Glutamatergic neuron (in vitro differentiated cells): ENCODE data around the gene PREP. TPM values are rescaled to one million over a fixed set of nuclear protein-coding genes. Genes with fewer than 3 reads are reported as not detected.

Source experiments
- DNase-seq: peaks from one replicate; pipeline ENCODE4 v3.0.0; 2022
- H3K27ac Mint-ChIP-seq: one replicate; pipeline ENCODE4 v1.8.0; 2020; ENCODE audit warnings: mild to moderate bottlenecking, mixed read lengths, inconsistent platforms; ENCODE audit not compliant: unreplicated experiment
- H3K27me3 Mint-ChIP-seq: one replicate; pipeline ENCODE4 v1.8.0; 2020; ENCODE audit warnings: mild to moderate bottlenecking, moderate library complexity, mixed read lengths, inconsistent platforms; ENCODE audit not compliant: unreplicated experiment
- H3K36me3 Mint-ChIP-seq: one replicate; pipeline ENCODE4 v1.8.0; 2020; ENCODE audit warnings: mild to moderate bottlenecking, mixed read lengths, inconsistent platforms; ENCODE audit not compliant: unreplicated experiment
- H3K4me1 Mint-ChIP-seq: one replicate; pipeline ENCODE4 v1.8.0; 2020; ENCODE audit warnings: mild to moderate bottlenecking, low read depth, mixed read lengths, inconsistent platforms; ENCODE audit not compliant: unreplicated experiment
- H3K4me3 Mint-ChIP-seq: one replicate; pipeline ENCODE4 v1.8.0; 2020; ENCODE audit warnings: mild to moderate bottlenecking, mixed read lengths, inconsistent platforms; ENCODE audit not compliant: unreplicated experiment
- H3K9me3 Mint-ChIP-seq: one replicate; pipeline ENCODE4 v1.8.0; 2020; ENCODE audit warnings: mild to moderate bottlenecking, moderate library complexity, mixed read lengths, inconsistent platforms; ENCODE audit not compliant: unreplicated experiment
- CTCF ChIP-seq: fragments of 200-600 bp; sonication (generic); IDR thresholded peaks from one replicate; pipeline ENCODE4 v1.5.0; 2021; ENCODE audit not compliant: partially characterized antibody, unreplicated experiment
- total RNA-seq: library from RNA; stranded (reverse); fragmentation: NEBNext Ultra II Directional; extraction: Animal tissue kit (Norgen Biotek cat#: 25700); gene quantifications from one replicate; pipeline ENCODE4 v1.2.1, GENCODE V29; 2021; ENCODE audit not compliant: unreplicated experiment

Gene PREP
- total RNA-seq, 1 donor from 2014 or later: 206 TPM

- H3K4me1 Mint-ChIP-seq: no peaks in the 10 kb centered on the region
- no peak overlapping the region for H3K27ac Mint-ChIP-seq
- no peaks in the 10 kb centered on the region for H3K36me3 Mint-ChIP-seq
- no peak for DNase-seq
- H3K27me3 Mint-ChIP-seq: no peaks in the 10 kb centered on the region
- H3K4me3 Mint-ChIP-seq: no peak overlapping the region
- H3K9me3 Mint-ChIP-seq: no peaks in the 10 kb centered on the region
- TF ChIP-seq CTCF: no peak
Measured at GRCh38 chr6:105443941-105444340, 41.1 kb upstream of the PREP start.

- Mint-ChIP-seq H3K27ac (no peak overlapping the region), H3K36me3 (no peaks in the 10 kb centered on the region), H3K4me1 (no peaks in the 10 kb centered on the region), H3K27me3 (no peaks in the 10 kb centered on the region), H3K4me3 (no peak overlapping the region), H3K9me3 (no peaks in the 10 kb centered on the region)
- no peak for DNase-seq
- no peak for TF ChIP-seq CTCF
Measured at GRCh38 chr6:105442369-105442768, 39.5 kb upstream of the PREP start.

- no peak for TF ChIP-seq CTCF
- no peak for DNase-seq
- H3K27me3 Mint-ChIP-seq: no peaks in the 10 kb centered on the region
- no peak overlapping the region for H3K27ac Mint-ChIP-seq
- H3K36me3 Mint-ChIP-seq: no peaks in the 10 kb centered on the region
- H3K4me1 Mint-ChIP-seq: no peaks in the 10 kb centered on the region
- no peak overlapping the region for H3K4me3 Mint-ChIP-seq
- H3K9me3 Mint-ChIP-seq: no peaks in the 10 kb centered on the region
Measured at GRCh38 chr6:105437236-105437635, 34.4 kb upstream of the PREP start.

GRCh38 chr6:105433723-105434122 lies 30.8 kb upstream of the PREP start:
- H3K27me3 Mint-ChIP-seq: no peaks in the 10 kb centered on the region
- no peak for DNase-seq
- H3K9me3 Mint-ChIP-seq: no peaks in the 10 kb centered on the region
- H3K4me1 Mint-ChIP-seq: no peaks in the 10 kb centered on the region
- no peak overlapping the region for H3K4me3 Mint-ChIP-seq
- H3K36me3 Mint-ChIP-seq: no peaks in the 10 kb centered on the region
- TF ChIP-seq CTCF: no peak
- H3K27ac Mint-ChIP-seq: no peak overlapping the region

- no peak overlapping the region for H3K4me3 Mint-ChIP-seq
- H3K36me3 Mint-ChIP-seq: no peaks in the 10 kb centered on the region
- DNase-seq: no peak
- H3K4me1 Mint-ChIP-seq: no peaks in the 10 kb centered on the region
- H3K27me3 Mint-ChIP-seq: no peaks in the 10 kb centered on the region
- H3K27ac Mint-ChIP-seq: no peak overlapping the region
- no peaks in the 10 kb centered on the region for H3K9me3 Mint-ChIP-seq
- no peak for TF ChIP-seq CTCF
Measured at GRCh38 chr6:105432797-105433196, 29.9 kb upstream of the PREP start.
